ENCODE measurements around the gene KLHDC4. TPM values are rescaled to one million over a fixed set of nuclear protein-coding genes. Genes with fewer than 3 reads are reported as not detected.

KLHDC4 gene
- total and polyA plus RNA-seq, 9 of the 15 experiments (the other 6 are each of a cell fraction or from before 2014, with no cell fraction given), result 1.3 to 68.1 (median 32.8) TPM

DNA sequence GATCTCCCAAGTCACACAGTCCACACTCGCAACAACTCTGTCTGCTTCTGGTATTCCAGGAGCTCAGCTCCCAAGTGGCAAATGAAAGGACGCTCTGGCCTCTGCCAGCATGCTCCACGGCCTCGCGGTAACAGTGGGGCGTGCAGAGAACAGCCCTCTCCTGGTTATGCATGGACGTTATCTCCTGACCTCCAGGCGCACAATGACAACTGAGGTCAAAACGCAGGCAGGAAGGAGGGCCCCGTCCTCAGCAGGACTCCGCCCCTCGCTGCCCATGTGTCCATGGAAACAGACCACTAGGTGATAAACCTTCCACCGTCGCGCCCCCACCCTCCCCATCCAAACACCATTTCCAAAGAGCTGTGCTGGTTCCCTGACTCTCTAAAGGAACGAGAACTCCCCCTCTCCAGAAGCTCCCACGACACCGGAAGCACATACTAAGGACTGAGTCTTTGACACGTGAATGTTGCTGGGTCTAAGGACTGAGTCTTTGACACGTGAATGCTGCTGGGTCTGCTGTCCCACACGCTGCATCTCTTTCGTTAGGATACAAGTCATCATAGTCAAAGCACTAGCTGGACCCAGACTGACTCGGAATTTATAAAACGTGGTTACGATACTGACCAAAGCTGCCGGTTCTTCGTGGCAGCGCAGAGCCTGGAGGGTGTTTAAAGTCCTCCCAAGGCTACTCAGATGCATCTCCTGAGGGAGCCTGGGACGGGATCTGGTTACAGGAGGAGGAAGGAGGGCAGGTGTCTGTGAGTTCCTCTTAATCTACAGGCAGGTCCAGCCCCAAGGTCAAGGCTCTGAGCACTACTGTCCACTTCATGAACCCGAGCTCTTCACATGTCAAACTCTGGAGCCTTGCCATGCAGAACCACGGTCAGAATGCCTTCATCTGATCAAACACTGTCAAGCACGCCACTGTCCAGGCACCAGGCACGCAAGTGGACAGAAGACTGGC is 43.9 kb downstream of the KLHDC4 start (continued):
- TF ChIP-seq TEAD4 (IDR thresholded peaks at IDR 0.05; ENCODE audit: low read length), result peak; percentile 91
- TF ChIP-seq TEAD4 (CRISPR knock-in tag; IDR thresholded peaks at IDR 0.05; ENCODE audit: borderline replicate concordance), result no peak
- TF ChIP-seq ETV5 (CRISPR knock-in tag; IDR thresholded peaks at IDR 0.05; ENCODE audit: low read depth), result peak; percentile 81; the same call in 1 of the 2 replicates
- TF ChIP-seq NUFIP1 (IDR thresholded peaks at IDR 0.05; ENCODE audit: partially characterized antibody), result no peak
- TF ChIP-seq ZNF263 (CRISPR knock-in tag; IDR thresholded peaks at IDR 0.05; ENCODE audit: borderline replicate concordance), result peak; percentile 62; the same call in 1 of the 2 replicates
- TF ChIP-seq E2F3 (CRISPR knock-in tag; IDR thresholded peaks at IDR 0.05), result 0 out of 2 replicates have a peak, but pooled peaks have one; percentile 28
- no peak for TF ChIP-seq TSC22D4 (tag; IDR thresholded peaks at IDR 0.05)
- TF ChIP-seq FOXA3 (CRISPR knock-in tag; conservative IDR thresholded peaks at IDR 0.05 in 1 of 2, IDR thresholded peaks at IDR 0.05 in 1 of 2), result peak in 1 of 2 experiments; percentile 52; a peak in 1 of 4 replicates
- TF ChIP-seq GABPB2 (CRISPR knock-in tag; conservative IDR thresholded peaks at IDR 0.05), result no peak
- TF ChIP-seq SRF (CRISPR knock-in tag; IDR thresholded peaks at IDR 0.05), result no peak
- no peak for TF ChIP-seq NR3C1 (CRISPR knock-in tag; IDR thresholded peaks at IDR 0.05)
- peak; percentile 79 for TF ChIP-seq DPF2 (IDR thresholded peaks at IDR 0.05)
- TF ChIP-seq WHSC1 (IDR thresholded peaks at IDR 0.05; ENCODE audit: low read length), result no peak
- TF ChIP-seq, protein P1, sequence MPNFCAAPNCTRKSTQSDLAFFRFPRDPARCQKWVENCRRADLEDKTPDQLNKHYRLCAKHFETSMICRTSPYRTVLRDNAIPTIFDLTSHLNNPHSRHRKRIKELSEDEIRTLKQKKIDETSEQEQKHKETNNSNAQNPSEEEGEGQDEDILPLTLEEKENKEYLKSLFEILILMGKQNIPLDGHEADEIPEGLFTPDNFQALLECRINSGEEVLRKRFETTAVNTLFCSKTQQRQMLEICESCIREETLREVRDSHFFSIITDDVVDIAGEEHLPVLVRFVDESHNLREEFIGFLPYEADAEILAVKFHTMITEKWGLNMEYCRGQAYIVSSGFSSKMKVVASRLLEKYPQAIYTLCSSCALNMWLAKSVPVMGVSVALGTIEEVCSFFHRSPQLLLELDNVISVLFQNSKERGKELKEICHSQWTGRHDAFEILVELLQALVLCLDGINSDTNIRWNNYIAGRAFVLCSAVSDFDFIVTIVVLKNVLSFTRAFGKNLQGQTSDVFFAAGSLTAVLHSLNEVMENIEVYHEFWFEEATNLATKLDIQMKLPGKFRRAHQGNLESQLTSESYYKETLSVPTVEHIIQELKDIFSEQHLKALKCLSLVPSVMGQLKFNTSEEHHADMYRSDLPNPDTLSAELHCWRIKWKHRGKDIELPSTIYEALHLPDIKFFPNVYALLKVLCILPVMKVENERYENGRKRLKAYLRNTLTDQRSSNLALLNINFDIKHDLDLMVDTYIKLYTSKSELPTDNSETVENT (CRISPR knock-in tag; IDR thresholded peaks at IDR 0.05), result no peak
- no peak for TF ChIP-seq KLF13 (tag; IDR thresholded peaks at IDR 0.05; ENCODE audit: borderline replicate concordance, low read depth)
- no peak for TF ChIP-seq HDAC6 (IDR thresholded peaks at IDR 0.05; ENCODE audit: low read depth, low read length)
- TF ChIP-seq ELF1 (tag; IDR thresholded peaks at IDR 0.05), result peak; percentile 62
- no peak for TF ChIP-seq RBM17 (IDR thresholded peaks at IDR 0.05; ENCODE audit: borderline replicate concordance, low read depth, low read length)
- TF ChIP-seq, protein P2, sequence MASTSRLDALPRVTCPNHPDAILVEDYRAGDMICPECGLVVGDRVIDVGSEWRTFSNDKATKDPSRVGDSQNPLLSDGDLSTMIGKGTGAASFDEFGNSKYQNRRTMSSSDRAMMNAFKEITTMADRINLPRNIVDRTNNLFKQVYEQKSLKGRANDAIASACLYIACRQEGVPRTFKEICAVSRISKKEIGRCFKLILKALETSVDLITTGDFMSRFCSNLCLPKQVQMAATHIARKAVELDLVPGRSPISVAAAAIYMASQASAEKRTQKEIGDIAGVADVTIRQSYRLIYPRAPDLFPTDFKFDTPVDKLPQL (IDR thresholded peaks at IDR 0.05; ENCODE audit: extremely low read depth, insufficient read length), result no peak
- TF ChIP-seq, protein P3, sequence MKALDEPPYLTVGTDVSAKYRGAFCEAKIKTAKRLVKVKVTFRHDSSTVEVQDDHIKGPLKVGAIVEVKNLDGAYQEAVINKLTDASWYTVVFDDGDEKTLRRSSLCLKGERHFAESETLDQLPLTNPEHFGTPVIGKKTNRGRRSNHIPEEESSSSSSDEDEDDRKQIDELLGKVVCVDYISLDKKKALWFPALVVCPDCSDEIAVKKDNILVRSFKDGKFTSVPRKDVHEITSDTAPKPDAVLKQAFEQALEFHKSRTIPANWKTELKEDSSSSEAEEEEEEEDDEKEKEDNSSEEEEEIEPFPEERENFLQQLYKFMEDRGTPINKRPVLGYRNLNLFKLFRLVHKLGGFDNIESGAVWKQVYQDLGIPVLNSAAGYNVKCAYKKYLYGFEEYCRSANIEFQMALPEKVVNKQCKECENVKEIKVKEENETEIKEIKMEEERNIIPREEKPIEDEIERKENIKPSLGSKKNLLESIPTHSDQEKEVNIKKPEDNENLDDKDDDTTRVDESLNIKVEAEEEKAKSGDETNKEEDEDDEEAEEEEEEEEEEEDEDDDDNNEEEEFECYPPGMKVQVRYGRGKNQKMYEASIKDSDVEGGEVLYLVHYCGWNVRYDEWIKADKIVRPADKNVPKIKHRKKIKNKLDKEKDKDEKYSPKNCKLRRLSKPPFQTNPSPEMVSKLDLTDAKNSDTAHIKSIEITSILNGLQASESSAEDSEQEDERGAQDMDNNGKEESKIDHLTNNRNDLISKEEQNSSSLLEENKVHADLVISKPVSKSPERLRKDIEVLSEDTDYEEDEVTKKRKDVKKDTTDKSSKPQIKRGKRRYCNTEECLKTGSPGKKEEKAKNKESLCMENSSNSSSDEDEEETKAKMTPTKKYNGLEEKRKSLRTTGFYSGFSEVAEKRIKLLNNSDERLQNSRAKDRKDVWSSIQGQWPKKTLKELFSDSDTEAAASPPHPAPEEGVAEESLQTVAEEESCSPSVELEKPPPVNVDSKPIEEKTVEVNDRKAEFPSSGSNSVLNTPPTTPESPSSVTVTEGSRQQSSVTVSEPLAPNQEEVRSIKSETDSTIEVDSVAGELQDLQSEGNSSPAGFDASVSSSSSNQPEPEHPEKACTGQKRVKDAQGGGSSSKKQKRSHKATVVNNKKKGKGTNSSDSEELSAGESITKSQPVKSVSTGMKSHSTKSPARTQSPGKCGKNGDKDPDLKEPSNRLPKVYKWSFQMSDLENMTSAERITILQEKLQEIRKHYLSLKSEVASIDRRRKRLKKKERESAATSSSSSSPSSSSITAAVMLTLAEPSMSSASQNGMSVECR (CRISPR knock-in tag; IDR thresholded peaks at IDR 0.05), result peak; percentile 76
